ENCODE measurements around the gene AKAP13.

Gene AKAP13

GRCh38 chr15:85771781-85772445, 391.5 kb downstream of the AKAP13 start:
- TF ChIP-seq ZFX (IDR thresholded peaks at IDR 0.05; ENCODE audit: borderline replicate concordance), result no peak
- TF ChIP-seq, protein P1, sequence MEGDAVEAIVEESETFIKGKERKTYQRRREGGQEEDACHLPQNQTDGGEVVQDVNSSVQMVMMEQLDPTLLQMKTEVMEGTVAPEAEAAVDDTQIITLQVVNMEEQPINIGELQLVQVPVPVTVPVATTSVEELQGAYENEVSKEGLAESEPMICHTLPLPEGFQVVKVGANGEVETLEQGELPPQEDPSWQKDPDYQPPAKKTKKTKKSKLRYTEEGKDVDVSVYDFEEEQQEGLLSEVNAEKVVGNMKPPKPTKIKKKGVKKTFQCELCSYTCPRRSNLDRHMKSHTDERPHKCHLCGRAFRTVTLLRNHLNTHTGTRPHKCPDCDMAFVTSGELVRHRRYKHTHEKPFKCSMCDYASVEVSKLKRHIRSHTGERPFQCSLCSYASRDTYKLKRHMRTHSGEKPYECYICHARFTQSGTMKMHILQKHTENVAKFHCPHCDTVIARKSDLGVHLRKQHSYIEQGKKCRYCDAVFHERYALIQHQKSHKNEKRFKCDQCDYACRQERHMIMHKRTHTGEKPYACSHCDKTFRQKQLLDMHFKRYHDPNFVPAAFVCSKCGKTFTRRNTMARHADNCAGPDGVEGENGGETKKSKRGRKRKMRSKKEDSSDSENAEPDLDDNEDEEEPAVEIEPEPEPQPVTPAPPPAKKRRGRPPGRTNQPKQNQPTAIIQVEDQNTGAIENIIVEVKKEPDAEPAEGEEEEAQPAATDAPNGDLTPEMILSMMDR (IDR thresholded peaks at IDR 0.05), result no peak
- no peak overlapping the region for H3K27ac ChIP-seq

- TF ChIP-seq, protein P1 (IDR thresholded peaks at IDR 0.05), result no peak
- TF ChIP-seq ZFX (IDR thresholded peaks at IDR 0.05; ENCODE audit: borderline replicate concordance), result no peak
- no peak overlapping the region for H3K27ac ChIP-seq
These were observed 392.3 kb downstream of the AKAP13 start for GRCh38 chr15:85772668-85773067.

- no peak overlapping the region for H3K27ac ChIP-seq
- TF ChIP-seq, protein P1 (IDR thresholded peaks at IDR 0.05), result no peak
- no peak for TF ChIP-seq ZFX (IDR thresholded peaks at IDR 0.05; ENCODE audit: borderline replicate concordance)
These were observed 392.8 kb downstream of the AKAP13 start for GRCh38 chr15:85773249-85773648.

DNA sequence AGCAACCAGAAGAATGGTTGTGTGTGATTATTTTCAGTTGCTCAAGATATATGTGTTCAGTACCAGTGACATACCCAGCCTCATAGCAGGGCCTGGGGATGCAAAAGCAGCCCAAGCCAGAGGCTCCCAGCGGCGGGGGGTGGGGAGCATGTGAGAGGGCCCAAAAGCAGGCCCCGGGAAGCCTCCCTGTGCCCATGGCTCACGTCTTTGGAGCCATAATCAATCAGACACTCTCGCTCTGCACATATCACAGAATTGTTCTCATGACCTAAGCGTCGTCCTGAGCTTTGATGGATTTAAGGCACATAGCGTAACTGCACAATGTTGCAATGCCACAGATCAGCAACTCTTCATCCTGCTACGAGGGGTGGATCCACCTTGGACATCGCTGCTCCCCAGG, 393.6 kb downstream of the AKAP13 start:
- H3K27ac ChIP-seq, result no peak overlapping the region
- TF ChIP-seq, protein P1 (IDR thresholded peaks at IDR 0.05), result no peak
- TF ChIP-seq ZFX (IDR thresholded peaks at IDR 0.05; ENCODE audit: borderline replicate concordance), result no peak

DNA sequence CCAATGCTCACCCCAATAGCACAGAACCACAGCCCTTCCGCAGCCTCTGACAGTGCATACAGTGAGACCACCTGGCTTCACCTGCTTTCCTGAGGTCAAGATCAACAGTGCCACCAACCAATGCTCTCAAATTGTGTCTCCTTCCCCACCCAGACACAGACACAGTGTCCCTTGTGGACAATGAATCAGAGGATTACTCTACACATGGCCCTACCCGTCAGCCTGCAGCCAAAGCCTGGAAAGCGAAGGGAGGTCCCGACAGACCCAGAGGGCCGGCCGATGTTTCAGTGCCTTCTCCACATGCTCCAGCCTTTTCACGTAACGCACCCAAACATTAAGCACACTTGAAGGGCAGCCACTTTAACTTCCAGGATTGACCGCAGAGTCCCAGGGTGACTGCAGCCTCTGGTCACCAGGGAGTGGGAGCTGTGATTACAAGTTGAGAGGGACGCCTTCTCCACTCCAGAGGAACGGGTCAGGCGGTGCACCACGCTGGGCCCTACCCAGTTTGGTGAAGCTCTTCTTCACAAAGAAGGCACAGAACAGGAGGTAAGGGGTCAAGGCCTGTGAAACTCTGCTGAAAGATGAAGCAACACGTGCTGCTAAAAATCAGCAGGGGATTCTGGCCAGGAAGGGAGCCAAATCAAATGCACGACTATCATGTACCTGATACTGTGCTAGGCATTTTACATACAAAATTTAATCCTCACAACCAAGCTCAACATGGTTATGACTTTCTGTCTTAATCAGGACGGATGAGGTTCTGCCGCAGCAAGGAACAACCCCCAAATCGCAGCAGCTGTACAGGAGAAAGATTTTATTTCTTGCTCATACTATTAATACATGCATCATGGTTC, 397.1 kb downstream of the AKAP13 start:
- H3K27ac ChIP-seq, result no peak overlapping the region
- TF ChIP-seq, protein P1 (IDR thresholded peaks at IDR 0.05), result no peak
- no peak for TF ChIP-seq ZFX (IDR thresholded peaks at IDR 0.05; ENCODE audit: borderline replicate concordance)

DNA sequence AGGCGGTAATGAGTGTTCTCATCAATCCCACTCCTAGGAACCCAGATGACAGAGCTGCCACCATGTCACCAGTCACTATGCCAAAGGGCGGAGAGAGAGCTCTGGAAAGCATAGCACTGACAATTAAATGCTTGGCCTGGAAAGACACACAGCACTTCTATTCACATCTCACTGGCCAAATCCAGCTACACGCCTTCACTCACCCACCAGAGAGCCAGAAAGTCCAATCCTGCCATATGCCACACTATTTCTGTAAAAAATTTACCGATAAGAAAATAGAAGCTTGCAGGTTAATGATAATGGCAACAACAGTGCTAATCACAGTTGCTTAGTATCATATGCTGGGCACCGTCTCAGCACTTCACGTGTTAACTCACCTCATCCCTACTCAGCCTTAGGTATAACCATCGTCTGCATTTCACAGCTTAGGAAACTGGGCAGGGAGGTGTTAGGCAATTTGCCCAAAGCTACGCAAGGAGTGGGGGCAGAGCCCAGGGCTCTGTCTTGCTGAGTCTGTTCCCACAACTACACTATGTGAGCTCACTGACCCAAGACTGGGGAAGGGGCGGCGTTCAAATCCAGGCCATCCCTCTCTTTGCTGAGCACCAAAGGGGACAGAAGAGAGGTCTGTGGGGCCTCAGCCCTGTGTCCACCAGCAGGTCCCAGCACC, 397.8 kb downstream of the AKAP13 start:
- TF ChIP-seq, protein P1 (IDR thresholded peaks at IDR 0.05), result no peak
- no peak for TF ChIP-seq ZFX (IDR thresholded peaks at IDR 0.05; ENCODE audit: borderline replicate concordance)
- no peak overlapping the region for H3K27ac ChIP-seq

Data from 22Rv1 (cell line).